ENCODE data around the gene WWP2. TPM values are rescaled to one million over a fixed set of nuclear protein-coding genes. Genes with fewer than 3 reads are reported as not detected.
"Not testable (repeated sequence)": the region's sequence is repeated elsewhere in the genome, so short reads cannot be mapped to it uniquely, and the experiment has no call there.

WWP2 gene
- total RNA-seq, 1 donor from 2014 or later: 26.8 TPM

DNA sequence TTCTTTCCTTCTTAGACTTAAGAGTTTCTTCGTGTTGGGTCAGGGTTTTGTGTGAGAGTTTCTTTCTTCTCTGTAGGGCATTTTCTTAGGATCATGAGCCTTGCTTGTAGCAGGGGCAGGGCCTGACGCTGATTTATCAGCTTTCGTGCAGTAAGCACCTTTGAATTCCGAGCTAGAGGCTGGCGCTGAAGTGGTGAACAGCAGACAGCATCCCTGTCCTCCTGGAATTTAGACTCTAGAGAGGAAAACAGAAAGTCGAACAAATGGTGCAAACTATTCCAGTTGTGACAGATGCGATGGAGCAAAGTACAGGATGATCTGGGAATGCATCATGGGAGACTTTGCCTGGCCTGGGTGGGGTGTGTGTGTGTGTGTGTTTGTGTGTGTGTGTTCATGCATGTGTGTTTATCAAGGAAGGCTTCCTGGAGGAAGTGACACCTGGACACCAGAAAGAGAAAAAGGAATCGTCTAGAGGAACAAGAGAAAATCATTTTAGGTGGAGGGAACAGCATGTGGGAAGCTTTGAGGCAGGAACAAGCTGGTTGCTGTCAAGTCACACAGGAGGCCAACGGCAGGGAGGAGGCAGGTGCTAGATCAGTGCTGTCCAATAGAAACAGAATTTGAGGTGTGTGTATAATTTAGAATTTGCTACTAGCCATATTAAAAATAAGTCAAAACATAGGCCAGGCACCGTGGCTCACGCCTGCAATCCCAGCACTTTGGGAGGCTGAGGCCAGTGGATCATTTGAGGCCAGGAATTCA is 60.2 kb downstream of the WWP2 start:
- H3K27ac ChIP-seq: no peak overlapping the region
- Mint-ChIP-seq H3K27me3 (ENCODE audit: insufficient read depth, low read depth) (no peaks in the 10 kb centered on the region), H3K36me3 (peaks cover 7% of the 10 kb centered on the region), H3K27ac (peak overlapping the region; percentile 64), H3K9me3 (no peaks in the 10 kb centered on the region), H3K4me1 (peaks cover 22% of the 10 kb centered on the region), H3K4me3 (no peak overlapping the region)
- no peak overlapping the region for H3K4me3 ChIP-seq
- no peak for DNase-seq (ENCODE audit: low spot score)
- H3K4me1 ChIP-seq: peaks cover 10% of the 10 kb centered on the region
- H3K79me2 ChIP-seq (ENCODE audit: low read depth): no peaks in the 10 kb centered on the region
- peaks cover 6% of the 10 kb centered on the region for H4K20me1 ChIP-seq (ENCODE audit: low read depth)
- no peak overlapping the region for H3K4me2 ChIP-seq
- no peaks in the 10 kb centered on the region for H3K9me3 ChIP-seq (ENCODE audit: low read depth)
- H2AFZ ChIP-seq (replicated peaks): no peak overlapping the region
- no peaks in the 10 kb centered on the region for H3F3A ChIP-seq (ENCODE audit: low read depth)
- no peaks in the 10 kb centered on the region for H3K36me3 ChIP-seq
- no peak overlapping the region for H3K9ac ChIP-seq
- TF ChIP-seq EZH2 (IDR thresholded peaks at IDR 0.05) (no peak), EZH2phosphoT487 (IDR thresholded peaks at IDR 0.05) (no peak)
- TF ChIP-seq, protein P1, sequence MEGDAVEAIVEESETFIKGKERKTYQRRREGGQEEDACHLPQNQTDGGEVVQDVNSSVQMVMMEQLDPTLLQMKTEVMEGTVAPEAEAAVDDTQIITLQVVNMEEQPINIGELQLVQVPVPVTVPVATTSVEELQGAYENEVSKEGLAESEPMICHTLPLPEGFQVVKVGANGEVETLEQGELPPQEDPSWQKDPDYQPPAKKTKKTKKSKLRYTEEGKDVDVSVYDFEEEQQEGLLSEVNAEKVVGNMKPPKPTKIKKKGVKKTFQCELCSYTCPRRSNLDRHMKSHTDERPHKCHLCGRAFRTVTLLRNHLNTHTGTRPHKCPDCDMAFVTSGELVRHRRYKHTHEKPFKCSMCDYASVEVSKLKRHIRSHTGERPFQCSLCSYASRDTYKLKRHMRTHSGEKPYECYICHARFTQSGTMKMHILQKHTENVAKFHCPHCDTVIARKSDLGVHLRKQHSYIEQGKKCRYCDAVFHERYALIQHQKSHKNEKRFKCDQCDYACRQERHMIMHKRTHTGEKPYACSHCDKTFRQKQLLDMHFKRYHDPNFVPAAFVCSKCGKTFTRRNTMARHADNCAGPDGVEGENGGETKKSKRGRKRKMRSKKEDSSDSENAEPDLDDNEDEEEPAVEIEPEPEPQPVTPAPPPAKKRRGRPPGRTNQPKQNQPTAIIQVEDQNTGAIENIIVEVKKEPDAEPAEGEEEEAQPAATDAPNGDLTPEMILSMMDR (IDR thresholded peaks at IDR 0.05): no peak
- H3K27me3 ChIP-seq: no peaks in the 10 kb centered on the region

DNA sequence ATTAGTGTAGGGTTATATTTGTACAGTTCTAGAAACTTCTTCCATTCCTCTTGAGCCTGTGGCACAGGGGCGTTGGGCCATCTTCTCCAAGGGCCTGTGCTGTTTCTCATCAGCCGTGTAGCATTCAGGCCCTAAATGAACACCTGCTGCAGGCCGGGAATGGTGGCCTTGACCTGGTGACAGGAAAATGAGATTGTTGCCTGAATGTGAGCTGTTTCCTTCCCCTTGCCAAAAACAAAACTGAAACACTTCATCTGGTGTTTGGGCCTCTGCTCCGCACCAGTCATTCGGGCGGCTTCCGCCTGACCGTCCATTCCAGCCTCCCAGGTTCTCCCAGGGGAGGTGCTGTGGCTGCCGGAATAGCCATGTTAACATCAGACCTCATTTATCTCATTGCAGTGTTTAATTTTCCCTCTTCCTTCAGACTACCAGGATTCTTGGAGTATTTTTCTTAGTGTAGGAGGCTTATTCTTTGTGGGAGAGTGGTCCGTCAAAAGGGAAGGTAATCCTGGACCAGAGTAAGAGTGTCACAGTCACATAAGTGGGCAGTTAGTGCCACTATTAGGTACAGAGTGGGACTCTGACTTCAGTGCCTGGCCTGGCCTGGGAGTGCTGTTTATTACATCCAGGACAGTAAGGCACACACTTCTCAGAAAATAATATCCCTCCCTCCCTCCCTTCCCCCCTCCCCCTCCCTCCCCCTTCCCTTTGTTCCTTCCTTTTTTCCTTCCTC is 61.9 kb downstream of the WWP2 start:
- no peaks in the 10 kb centered on the region for H3F3A ChIP-seq (ENCODE audit: low read depth)
- H3K4me3 ChIP-seq: no peak overlapping the region
- peaks cover 2% of the 10 kb centered on the region for H3K36me3 Mint-ChIP-seq
- peak overlapping the region; percentile 31 for H3K27ac ChIP-seq
- H3K27ac Mint-ChIP-seq: peak overlapping the region; percentile 91
- H3K27me3 ChIP-seq: no peaks in the 10 kb centered on the region
- no peak overlapping the region for H3K4me3 Mint-ChIP-seq
- no peak for DNase-seq (ENCODE audit: low spot score)
- H3K27me3 Mint-ChIP-seq (ENCODE audit: insufficient read depth, low read depth): no peaks in the 10 kb centered on the region
- no peaks in the 10 kb centered on the region for H3K36me3 ChIP-seq
- no peak overlapping the region for H3K4me2 ChIP-seq
- H2AFZ ChIP-seq (replicated peaks): no peak overlapping the region
- peaks cover 6% of the 10 kb centered on the region for H4K20me1 ChIP-seq (ENCODE audit: low read depth)
- TF ChIP-seq EZH2phosphoT487 (IDR thresholded peaks at IDR 0.05): no peak
- no peak for TF ChIP-seq EZH2 (IDR thresholded peaks at IDR 0.05)
- TF ChIP-seq, protein P1 (IDR thresholded peaks at IDR 0.05): no peak
- H3K9me3 ChIP-seq (ENCODE audit: low read depth): no peaks in the 10 kb centered on the region
- H3K4me1 Mint-ChIP-seq: peaks cover 15% of the 10 kb centered on the region
- H3K79me2 ChIP-seq (ENCODE audit: low read depth): no peaks in the 10 kb centered on the region
- no peak overlapping the region for H3K9ac ChIP-seq
- H3K9me3 Mint-ChIP-seq: no peaks in the 10 kb centered on the region
- peaks cover 10% of the 10 kb centered on the region for H3K4me1 ChIP-seq

DNA sequence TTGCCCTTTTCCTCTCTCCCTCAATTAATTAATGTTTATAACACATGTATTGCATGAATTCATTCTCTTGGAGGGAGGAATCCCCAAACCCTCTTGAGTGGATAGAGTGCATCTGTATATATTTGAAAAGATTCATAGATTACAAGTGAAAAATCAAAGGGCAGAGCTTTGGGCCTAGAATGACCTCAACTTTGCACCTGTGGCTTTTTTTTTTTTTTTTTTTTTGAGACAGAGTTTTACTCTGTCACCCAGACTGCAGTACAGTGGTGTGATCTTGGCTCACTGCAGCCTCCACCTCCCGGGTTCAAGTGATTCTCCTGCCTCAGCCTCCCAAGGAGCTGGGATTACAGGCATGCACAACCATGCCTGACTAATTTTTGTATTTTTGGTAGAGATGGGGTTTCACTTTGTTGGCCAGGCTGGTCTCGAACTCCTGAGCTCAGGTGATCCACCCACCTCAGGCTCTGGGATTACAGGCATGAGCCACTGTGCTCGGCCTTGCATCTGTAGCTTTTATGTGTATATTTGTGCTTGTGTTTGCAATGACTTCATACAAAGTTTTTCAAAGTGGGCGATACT is 62.5 kb downstream of the WWP2 start:
- H2AFZ ChIP-seq (replicated peaks); H3K4me2 ChIP-seq; H3K9me3 Mint-ChIP-seq; H4K20me1 ChIP-seq (ENCODE audit: low read depth); H3K27me3 ChIP-seq; H3K9ac ChIP-seq; H3K79me2 ChIP-seq (ENCODE audit: low read depth); H3K27ac ChIP-seq; H3K27me3 Mint-ChIP-seq (ENCODE audit: insufficient read depth, low read depth); H3K9me3 ChIP-seq (ENCODE audit: low read depth); DNase-seq (ENCODE audit: low spot score); H3K36me3 Mint-ChIP-seq; H3K4me1 Mint-ChIP-seq; H3K4me1 ChIP-seq; H3K27ac Mint-ChIP-seq; H3F3A ChIP-seq (ENCODE audit: low read depth); H3K4me3 ChIP-seq; H3K4me3 Mint-ChIP-seq; H3K36me3 ChIP-seq: not testable (repeated sequence)
